Renal cortex interstitium (tissue), 11 donors: ENCODE measurements around the gene IL1R2. TPM values are rescaled to one million over a fixed set of nuclear protein-coding genes. Genes with fewer than 3 reads are reported as not detected.

ENCODE experiments used
- DNase-seq, 11 donors: peaks; one replicate each; pipeline ENCODE4 v3.0.0-alpha.2; 2013; ENCODE audit warnings: low read depth in 9 of 11, low spot score in 4 of 11; ENCODE audit errors: extremely low read depth in 1 of 11
- polyA plus RNA-seq, 3 donors: library from polyadenylated mRNA; unstranded; fragments of 120-200 nt; gene quantifications; one replicate each; pipeline ENCODE4 v1.2.1, GENCODE V29; 2013; ENCODE audit not compliant: insufficient read length in 3 of 3

The IL1R2 gene
- polyA plus RNA-seq, 3 donors, result 0.27 to 0.36 (median 0.31) TPM

- no peak for DNase-seq
Observed at GRCh38 chr2:102030855-102031527, 39.2 kb downstream of the IL1R2 start.

GRCh38 chr2:102032368-102033030 lies 40.7 kb downstream of the IL1R2 start:
- no peak for DNase-seq

DNA sequence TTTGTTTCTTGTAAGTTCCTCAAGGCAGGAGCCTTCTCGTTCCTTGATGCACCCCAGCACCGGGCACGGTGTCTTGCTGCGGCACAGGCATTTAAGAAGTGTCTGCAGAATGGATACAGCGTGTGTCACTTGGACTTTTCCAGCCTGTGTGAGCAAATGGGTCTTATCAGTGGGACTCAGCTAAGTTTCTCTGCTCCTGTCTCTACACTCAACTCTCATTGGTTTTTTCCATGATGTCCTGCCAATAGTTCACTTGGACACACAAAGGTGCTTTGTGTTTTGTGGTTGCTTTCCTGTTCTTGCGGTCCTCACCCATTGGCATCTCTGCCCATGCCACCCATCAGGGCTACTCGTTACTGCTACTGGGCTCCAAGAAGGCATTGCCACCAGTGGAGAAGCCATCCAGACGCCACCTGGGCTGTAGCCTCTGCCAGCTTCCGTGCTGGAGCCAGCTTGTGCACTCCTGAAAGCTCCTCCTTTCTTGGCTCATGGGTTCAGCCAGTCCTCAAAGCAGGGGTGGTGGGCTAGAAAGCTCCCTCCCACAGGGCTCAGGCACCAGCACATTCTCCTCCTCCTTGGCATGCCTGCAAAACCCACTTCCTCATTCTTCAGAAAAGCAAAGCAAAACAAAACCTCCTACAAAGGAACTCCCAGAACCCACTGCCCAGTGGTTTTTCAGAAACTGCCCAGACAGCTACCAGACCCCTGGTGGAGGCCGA lies 41.4 kb downstream of the IL1R2 start:
- no peak for DNase-seq

- no peak for DNase-seq
Observed at GRCh38 chr2:102033750-102034682, 42.3 kb downstream of the IL1R2 start.

- no peak for DNase-seq
Observed at GRCh38 chr2:102034683-102035548, 43.2 kb downstream of the IL1R2 start.

- no peak for DNase-seq
Observed at GRCh38 chr2:102037681-102038080, 45.9 kb downstream of the IL1R2 start.

DNA sequence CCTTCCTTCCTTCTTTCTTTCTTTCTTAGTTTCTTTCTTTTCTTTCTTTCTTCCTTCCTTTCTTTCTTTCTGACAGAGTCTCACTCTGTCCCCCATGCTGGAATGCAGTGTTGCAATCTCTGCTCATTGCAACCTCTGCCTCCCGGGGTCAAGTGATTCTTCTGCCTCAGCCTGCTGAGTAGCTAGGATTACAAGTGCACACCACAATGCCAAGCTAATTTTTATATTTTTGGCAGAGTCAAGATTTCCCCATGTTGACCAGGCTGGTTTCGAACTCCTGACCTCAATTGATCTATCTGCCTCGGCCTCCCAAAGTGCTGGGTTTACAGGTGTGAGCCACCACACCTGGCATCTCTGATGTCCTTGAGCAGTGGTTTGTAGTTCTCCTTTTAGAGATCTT lies 48.5 kb downstream of the IL1R2 start:
- DNase-seq, result no peak

GRCh38 chr2:102041351-102041750 lies 49.6 kb downstream of the IL1R2 start:
- DNase-seq, result no peak

DNA sequence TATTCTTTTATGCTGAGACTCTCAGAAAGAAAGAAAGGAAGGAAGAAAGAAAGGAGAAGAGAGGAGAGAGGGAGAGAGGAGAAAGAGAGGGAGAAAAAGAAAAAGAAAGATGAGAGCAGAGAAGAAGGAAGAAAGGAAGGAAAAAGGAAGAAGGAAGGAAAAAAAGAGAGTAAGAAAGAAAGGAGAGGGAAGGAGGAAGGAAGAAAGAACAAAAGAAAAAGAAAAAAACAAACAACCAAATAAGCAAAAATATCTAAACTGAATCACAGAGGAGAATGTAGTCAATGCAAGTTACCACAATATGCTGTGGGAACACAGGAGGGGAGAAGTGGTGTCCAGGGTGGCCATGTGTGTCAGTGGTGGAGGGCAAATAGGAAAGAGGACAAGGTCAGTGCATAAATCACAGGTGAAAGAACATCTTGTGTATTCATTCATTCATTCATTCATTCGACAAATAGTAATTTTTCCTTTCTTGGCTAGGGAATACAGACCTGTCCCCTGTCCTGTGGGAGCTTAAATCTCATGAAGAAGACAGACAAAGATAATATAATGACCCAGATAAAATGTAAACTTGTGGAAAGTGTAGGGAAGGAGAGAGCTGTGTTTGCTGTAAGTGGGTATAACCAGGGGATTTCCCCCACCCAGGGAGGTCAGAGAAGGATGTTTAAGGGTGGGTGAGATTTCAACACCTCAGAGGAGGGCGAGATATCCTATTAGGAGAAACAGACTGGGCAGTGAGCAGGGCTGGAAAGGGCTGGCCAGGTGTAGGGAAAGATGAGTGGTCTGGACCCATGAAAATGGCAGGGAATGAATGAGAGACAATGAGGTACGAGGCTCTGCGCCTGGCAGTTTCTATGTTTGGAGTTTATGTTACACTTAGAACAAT lies 50.7 kb downstream of the IL1R2 start:
- DNase-seq, result no peak

DNA sequence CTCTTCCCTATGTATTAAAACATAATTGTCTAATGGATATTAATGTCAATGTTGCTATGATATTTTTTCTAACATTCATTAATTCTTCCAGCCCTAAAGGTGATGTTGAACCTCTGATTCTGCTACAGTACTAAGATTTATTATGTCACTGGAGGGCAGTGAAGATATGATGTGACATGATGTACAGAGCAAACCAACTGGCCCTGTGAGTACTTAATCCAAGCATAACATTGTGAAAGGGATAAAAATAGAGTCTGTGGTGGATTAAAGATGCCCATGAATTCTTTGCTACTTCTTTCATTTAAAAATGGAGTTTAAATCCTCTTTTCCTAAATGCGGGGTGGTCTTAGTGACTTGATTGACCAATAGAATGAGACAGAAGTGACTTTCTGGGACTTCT lies 51.8 kb downstream of the IL1R2 start:
- DNase-seq, result no peak

- DNase-seq, result no peak
Observed at GRCh38 chr2:102044235-102044896, 52.6 kb downstream of the IL1R2 start.

DNA sequence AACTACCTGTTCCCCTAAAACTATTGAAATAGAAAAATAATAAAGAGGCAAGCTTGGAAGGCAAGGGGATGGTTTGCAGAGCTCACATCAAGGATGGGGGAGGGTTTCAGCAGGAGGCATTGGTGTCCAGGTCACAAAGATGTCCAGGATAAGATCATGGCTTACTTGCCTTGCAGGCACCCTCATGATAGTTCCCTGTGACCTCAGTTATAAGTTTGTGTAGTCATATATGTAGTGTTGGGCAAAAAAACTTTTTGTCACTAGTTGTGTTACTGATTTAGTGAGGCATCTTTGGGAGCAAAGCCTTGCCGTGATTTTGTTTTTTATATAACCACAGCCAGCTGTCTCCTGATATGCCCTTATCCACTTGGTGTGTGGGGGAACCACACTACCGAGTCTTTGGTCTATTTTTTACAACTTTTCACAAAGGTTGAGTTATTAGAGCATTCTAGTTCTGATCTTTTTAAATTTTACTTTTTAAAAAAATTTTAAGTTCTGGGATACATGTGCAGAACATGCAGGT lies 53.3 kb downstream of the IL1R2 start:
- DNase-seq, result no peak

DNA sequence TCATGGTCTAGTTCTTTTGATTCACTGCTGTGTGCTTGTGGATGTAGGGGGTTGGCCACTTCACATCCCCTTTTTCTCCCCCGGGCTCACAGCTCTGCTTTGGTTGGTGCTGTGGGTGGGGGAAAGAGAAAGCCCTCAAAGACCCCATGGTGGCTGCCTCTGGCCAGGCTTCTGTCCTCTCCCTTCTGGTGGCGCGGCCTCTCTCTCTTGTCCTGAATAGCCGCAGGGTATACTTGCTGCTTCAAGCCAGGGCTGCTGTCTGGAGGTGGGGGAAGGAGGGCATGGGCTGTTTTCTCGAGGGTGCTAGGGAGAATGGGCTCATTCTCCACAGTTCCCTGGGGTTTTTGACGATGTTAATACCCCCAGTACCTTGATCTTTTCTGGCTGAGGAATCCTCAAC lies 53.9 kb downstream of the IL1R2 start:
- DNase-seq, result no peak

DNA sequence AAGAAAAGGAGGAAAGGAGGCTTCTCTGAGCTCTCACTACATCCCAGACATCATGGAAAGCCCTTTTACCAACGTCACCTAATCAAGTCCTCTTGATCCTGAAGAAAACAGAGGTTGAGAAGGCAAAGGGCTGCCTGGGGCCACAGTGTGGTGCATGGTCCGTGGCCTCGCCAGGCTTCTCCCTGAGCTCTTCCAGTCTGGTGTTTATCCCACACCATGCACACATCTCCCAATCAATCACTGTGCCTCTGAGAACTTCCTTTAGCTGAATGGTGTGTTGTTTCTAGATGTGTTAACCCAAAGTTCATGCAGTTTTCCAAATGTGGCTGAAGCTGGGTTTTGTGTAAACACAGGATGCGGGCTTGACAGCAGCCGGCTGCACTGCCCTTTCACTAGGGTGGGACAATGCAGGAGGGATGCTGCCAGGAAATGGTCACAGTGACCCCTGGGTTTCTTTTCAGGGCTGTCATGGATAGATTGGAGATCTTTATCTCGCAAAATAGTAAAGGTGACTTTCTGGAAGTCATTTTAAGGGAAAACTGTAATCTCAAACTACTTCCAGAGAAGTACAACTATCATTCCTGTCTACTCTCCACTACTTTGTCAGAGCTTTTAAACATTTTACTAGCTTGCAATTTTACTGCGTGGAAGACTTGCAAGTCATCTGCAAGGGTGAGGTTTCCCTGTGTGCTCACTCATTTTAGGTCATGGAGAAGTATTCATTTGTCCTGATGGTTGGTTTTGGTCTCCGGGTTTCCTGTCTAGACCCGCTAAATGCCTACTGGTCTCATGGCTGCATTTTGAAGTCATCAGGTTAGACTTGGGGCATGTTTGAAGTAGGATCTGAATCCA lies 54.6 kb downstream of the IL1R2 start:
- DNase-seq, result no peak

GRCh38 chr2:102048465-102048864 lies 56.7 kb downstream of the IL1R2 start:
- DNase-seq, result no peak
